Putamen (tissue), 1 donor: Measurements from ENCODE around the gene KCP.

Source experiments
- DNase-seq: peaks from one replicate; pipeline ENCODE4 v3.0.0-alpha.2; 2016; ENCODE audit warnings: low spot score

Gene KCP

GRCh38 chr7:128906766-128907559 lies 3.5 kb downstream of the KCP start:
- DNase-seq, result no peak

DNA sequence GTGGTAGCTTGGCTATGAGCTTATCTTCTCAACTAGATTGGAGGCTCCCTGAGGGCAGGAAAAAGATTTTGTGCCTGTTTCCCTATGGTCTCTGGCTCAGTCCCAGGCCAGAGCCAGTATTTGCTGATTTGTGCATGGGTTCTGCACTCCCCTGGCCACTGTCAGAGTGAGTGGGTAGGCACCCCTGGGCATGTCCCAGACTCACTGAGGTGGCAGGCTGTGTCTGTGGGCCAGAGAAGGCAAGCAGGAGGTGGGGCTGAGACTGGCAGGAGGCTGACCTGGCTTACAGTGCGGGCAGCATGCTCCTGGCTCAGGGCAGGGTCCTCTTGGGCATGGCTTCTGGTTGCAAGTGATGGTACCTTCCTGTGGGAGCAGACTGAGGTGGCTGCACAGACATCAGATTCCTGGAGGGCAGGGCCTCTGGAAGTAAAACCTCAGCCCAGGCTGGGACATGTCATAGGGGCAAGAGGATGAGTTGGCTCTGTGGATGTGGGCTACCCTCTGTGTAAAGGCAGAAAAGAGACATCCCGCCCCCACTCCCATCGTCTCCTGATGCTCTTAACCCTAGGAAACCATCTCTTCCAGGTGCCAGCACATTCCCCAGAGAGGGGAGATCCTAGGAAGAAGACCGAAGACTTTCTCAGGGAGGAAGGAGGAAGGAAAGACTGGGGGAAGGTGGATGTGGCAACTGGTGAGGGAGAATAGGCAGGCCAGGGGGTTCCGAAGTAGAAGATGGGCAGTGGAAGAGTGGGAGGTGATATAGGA lies 4.3 kb downstream of the KCP start:
- DNase-seq, result no peak

DNA sequence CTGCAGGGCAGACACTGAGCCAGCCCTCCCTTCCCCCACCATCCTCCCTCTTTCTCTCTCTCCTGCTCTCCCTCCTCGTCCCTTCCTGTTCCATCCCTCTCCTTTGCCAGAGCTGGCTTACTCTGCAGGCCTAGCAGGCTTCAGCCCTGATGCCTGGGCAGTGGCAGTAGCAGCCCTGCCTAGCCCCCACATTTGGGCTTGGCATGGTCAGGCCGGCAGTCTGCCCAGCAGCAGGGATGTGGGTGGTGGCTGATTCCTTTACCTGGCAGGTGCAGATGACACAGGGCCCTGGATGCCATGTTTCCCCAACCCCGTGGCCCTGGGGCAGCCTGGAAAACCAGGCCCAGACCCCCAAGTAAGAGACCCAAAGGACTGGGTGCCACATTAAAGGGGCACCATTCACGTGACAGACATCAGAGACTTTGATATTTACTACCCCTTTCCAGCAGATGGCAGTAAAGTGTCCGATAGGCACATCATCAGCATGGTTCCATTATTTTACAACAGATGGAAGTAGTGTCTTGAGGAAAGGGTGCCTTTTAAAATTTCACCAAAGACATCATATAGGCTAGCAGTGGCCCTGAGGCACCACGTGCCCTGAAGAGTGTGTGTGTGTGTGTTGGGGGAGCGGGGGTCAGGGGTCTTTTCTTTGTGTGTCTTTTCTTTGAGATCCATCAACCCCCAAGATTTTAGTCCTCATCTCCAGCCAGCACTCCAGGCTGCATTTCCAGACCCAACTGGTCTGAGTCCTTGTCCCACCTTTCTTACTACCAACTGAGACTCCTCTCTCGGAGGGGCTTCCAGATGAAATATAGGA lies 5.9 kb downstream of the KCP start:
- DNase-seq, result no peak

- no peak for DNase-seq
These were observed 6.7 kb downstream of the KCP start for GRCh38 chr7:128903621-128904361.

DNA sequence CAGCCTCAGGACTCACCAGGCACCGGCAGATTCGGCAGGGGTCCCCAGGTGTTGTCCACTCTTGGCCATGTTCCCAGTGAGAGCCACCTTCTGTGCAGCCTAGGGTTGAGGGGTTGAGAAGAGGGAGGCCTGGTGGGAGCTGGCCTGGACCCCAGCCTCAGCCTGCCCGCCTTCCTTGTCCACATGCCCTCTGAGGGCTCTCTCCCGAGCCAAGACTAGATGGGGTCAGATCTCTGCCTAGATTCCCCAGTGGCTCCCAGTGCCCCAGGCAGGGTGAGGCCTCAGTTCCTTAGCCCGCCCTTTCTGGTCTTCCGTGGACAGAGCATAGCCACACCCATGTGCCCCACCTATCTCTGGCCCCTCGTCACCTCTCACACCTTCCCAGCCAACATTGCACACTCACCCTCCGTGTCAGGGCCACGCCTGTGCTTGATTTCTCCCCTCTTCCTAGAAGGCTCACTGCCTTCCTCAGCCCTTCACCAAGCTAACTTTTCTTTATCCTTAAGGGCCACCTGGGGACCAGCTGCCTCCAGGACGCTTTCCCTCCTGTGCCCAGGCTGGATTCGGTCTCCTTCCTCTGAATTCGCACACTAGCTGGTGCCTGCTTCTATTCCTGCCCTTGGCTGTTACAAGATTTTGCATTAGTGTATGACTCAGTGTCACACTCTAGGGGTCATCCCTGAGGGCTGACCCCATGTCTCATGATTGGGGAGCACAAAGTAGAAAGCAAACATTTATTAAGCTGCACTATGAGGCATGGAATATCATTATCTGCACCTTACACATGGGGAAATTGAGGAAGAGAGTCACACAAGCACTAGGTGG lies 7.5 kb downstream of the KCP start:
- DNase-seq, result no peak

DNA sequence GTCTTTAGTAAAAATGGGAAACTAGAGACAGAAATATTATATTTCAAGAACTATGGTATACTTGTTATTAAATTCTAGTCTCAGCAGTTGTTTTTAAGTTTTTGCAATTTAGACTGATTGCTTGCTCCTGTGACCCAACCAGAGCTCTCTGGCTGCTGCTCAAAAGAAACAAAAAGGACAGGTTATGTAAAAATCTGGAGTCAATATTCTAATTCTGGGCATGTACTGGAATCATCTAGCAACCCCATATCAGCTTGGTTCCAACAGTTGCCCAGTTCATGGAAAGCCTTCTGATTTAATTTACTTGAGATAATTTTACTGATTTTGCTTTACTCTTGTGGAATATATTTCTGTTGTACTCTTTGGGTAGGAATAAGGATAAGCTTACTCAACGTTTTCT lies 10.3 kb downstream of the KCP start:
- DNase-seq, result no peak

GRCh38 chr7:128899392-128899791 lies 11.1 kb downstream of the KCP start:
- DNase-seq, result no peak

DNA sequence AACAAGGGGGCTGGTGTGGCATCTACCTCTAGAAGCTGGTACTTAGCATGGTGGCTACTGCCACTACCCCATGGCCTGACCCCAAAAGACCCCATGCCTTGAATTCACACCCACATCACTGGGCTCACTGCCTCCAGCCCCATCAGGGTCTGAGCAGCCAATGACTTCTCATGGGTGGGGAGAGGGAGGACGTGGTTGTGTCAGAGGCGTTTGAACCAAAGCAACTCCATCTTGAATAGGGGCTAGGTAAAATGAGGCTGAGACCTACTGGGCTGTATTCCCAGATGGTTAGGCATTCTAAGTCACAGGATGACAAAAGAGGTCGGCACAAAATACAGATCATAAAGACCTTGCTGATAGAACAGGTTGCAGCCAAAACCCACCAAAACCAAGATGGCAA lies 15.2 kb downstream of the KCP start:
- no peak for DNase-seq

DNA sequence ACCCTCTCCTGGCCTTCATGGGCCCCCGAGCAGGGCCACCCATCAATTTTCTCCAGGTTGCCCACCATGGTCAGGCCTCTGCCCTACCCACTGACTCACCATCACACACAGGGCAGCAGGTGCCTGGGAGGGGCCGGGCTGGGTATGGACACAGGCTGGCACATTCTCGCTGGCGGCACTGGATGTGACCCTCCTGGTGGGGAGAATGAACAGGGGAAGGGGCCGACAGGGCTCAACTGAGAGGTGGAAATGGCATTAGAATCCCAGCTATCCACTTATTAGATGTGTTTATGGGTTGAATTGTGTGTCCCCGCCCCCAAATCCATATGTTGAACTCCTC lies 16.4 kb downstream of the KCP start:
- no peak for DNase-seq

DNA sequence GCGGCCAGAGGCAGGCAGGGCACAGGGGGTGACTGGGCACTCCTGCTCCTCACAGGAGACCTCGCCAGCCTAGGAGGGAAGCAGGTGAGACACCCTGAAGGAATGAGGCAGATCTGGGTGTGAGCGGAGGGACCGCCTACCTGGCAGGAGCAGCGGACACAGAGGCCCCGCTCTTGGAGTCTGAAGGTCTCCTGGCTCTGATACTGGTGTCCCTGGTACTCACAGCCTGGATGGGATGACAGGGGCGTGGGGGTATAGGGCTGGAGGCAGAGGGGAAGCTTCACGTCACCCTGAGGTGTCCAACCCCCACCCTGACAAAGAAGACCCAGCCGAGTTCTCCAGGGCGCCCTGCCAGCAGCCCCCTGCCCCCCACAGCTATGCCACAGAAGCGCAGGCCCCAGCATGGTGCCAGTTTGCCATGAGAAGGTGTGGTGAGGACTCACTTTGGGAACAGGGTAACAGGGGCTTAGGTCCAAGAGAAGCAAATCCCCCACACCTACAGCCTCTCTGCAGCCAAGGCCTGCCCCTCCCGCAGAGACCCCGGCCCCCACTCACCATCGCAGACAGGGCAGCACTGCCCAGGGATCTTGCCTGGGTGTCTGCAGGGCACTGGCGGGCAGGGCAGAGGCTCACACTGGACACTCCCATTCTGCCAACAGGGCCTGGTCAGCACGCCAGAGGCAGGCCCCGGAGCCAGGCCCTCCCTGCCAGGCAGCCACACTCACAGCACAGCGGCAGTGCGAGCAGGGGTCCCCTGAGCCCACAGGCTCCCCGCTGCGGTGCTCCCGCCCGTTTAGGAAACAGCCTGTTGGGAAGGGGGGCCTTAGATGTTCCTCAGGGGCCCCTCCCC lies 17.0 kb downstream of the KCP start:
- DNase-seq, result no peak

DNA sequence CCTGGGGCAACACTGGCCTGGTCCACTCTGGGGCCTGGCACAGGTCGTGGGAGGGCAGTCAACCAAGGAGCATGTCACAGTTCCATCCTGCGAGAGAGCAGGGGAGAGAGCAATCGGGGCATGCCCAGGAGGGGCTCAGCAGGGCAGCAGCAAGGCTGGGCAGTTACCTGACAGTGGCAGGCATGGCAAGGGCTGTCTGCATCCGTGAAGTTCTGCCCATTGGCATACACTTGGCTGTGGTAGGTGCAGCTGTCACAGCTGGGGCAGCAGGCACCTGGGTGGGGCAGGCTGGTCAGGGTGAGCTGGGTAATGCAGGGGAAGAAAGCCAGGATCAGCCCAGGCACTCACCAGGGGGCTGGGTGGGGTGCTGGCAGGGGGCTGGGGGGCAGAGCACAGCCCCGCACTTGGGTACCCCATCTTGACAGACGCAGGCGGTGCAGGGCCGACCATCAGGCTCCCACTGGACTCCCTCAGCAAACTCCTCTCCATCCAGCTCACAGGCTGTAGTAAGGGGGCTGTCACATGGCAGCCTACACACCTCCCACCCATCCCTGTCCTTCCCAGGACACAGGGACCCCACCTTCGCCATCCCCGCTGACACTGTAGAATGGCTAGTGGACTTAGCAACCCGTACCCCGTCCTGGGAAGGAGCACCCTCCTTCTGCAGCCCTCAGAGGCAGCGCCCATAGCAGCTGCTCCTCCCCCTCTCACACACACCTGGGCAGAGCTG lies 17.8 kb downstream of the KCP start:
- DNase-seq, result no peak

GRCh38 chr7:128891942-128892269 lies 18.6 kb downstream of the KCP start:
- no peak for DNase-seq

DNA sequence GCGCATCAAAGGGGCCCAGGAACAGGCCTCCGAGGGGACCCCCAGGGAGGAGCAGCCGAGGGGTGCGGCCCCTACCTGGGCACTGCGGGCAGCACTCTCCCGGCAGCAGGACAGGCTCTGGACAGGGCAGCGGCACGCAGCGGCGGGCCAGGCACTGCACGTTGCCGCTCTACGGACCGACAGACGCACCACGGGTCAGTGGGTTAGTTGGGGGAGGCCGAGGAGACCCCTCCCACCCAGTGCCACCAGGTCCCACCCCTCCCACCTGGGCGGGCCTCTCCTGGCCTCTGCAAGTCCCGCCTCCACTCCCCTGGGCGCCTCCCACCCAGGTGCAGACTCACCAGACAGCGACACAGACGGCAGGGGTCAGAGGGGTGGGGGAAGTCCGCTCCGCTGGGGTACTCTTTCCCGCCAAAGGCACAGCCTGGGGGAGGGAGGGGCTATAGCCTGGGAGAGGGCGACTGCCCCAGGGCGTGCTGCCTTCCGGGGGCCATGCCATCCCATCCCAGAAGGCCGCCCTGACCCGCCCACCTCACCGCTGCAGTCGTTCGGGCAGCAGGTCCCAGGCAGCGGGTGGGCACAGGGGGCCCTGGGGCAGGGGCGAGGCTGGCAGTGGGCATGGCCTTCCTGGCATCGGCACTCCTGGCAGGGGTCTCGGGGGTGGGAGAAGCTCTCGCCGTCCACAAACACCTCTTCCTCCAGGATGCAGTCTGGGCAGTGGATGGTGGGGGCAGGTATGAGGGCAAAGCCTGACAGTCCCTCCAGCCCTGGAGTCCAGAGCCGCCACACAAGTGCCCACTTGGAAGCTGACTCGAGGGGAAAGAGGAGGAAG lies 19.2 kb downstream of the KCP start:
- DNase-seq, result no peak

- no peak for DNase-seq
These were observed 20.0 kb downstream of the KCP start for GRCh38 chr7:128890306-128891109.

DNA sequence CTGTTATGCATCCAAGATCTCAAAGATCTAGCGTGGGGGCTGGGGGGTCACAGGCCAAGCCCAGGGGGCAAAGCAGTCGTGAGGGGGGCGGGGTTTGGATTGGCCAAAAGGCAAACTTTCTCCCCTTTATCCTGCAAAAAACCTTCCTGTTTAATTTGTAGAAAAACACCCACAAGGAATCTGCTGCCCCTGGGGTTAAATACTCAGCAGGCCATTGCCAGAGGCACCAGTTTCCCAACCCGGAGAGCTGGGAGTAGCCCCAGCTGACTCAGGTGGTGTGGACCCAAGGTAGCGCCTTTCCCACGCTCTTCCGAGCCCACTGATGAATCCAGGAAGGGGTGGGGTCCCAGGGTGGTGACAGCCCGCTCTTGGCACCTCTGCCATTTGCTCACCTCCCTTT lies 21.4 kb downstream of the KCP start:
- no peak for DNase-seq

GRCh38 chr7:128888756-128889095 lies 21.8 kb downstream of the KCP start:
- DNase-seq, result no peak

GRCh38 chr7:128888039-128888755 lies 22.3 kb downstream of the KCP start:
- no peak for DNase-seq
